ENCODE results near the gene EEPD1. TPM values are rescaled to one million over a fixed set of nuclear protein-coding genes. Genes with fewer than 3 reads are reported as not detected.

The EEPD1 gene
- total RNA-seq, 4 donors from 2014 or later = 1.8 to 18.4 (median 11.2) TPM

DNA sequence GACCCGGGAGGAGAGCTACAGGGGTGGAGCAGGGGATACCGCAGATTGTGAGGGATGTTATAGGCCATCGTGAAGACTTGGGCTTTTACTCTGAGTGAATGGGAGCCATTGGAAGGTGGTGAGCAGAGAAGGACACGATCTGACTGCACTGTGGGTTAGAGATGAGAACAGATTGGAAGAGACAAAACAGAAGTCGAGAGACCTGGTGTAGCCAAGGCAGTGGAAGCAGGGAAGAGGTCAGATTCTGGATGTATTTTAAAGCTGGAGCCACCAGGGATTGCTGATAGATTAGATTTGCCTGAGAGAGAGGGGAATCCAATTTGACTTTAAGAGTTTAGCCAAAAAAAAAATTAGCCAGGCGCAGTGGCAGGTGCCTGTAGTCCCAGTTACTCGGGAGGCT, 21.6 kb upstream of the EEPD1 start:
- H3K27ac ChIP-seq = no peak overlapping the region
- intact Hi-C loops (cut with DNase I; ENCODE audit: low total_unique reads) = no loop called here
- H3K27me3 ChIP-seq = no peaks in the 10 kb centered on the region
- no peaks in the 10 kb centered on the region for H3K4me1 ChIP-seq
- TF ChIP-seq POLR2A (IDR thresholded peaks at IDR 0.05) = no peak
- TF ChIP-seq, protein P1, sequence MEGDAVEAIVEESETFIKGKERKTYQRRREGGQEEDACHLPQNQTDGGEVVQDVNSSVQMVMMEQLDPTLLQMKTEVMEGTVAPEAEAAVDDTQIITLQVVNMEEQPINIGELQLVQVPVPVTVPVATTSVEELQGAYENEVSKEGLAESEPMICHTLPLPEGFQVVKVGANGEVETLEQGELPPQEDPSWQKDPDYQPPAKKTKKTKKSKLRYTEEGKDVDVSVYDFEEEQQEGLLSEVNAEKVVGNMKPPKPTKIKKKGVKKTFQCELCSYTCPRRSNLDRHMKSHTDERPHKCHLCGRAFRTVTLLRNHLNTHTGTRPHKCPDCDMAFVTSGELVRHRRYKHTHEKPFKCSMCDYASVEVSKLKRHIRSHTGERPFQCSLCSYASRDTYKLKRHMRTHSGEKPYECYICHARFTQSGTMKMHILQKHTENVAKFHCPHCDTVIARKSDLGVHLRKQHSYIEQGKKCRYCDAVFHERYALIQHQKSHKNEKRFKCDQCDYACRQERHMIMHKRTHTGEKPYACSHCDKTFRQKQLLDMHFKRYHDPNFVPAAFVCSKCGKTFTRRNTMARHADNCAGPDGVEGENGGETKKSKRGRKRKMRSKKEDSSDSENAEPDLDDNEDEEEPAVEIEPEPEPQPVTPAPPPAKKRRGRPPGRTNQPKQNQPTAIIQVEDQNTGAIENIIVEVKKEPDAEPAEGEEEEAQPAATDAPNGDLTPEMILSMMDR (IDR thresholded peaks at IDR 0.05) = no peak
- DNase-seq = no peak
- H3K9me3 ChIP-seq = no peaks in the 10 kb centered on the region
- H3K36me3 ChIP-seq = no peaks in the 10 kb centered on the region
- H3K4me3 ChIP-seq = no peak overlapping the region

DNA sequence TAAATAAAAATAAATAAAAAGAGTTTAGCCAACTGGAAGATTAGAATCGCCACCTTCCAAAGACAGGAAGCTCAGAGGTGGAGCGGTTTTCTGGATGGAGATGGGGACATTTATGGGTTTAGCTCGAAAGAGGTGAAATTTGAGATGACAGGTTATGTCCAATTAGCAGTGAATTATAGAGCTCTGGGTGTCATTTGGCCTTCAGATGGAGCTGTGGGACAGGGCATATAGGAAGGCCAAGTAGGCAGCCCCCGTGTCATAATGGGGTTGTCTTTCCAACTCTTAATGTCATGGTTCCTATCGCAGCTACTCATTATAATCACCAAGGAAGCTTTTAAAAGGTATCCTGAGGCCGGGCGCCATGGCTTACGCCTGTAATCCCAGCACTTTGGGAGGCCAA, 21.0 kb upstream of the EEPD1 start:
- H3K27me3 ChIP-seq = no peaks in the 10 kb centered on the region
- no peaks in the 10 kb centered on the region for H3K4me1 ChIP-seq
- no peaks in the 10 kb centered on the region for H3K9me3 ChIP-seq
- no peak overlapping the region for H3K4me3 ChIP-seq
- no peak for DNase-seq
- no peak for TF ChIP-seq POLR2A (IDR thresholded peaks at IDR 0.05)
- TF ChIP-seq, protein P1 (IDR thresholded peaks at IDR 0.05) = no peak
- intact Hi-C loops (cut with DNase I; ENCODE audit: low total_unique reads) = no loop called here
- H3K27ac ChIP-seq = no peak overlapping the region
- no peaks in the 10 kb centered on the region for H3K36me3 ChIP-seq

DNA sequence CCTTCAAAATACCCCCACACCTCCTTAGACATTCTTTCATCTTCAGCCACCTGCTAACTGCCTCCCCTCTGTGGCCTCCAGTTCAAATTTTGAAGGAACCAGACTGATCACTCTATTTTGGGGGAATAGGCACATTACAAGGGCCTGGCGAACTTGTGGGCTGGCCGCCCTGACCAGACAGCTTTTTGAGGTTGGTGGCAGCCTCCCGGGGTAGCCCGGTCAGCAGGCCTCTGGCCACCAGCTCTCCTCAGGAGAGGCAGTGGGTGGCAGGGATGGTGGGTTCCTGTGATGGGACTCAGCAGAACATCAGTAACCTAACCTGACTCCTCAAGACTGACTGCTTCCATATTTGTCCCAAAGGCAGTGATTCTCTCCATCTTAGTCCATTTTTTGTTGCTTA, 17.4 kb upstream of the EEPD1 start:
- H3K36me3 ChIP-seq = no peaks in the 10 kb centered on the region
- TF ChIP-seq, protein P1 (IDR thresholded peaks at IDR 0.05) = no peak
- no peak for TF ChIP-seq POLR2A (IDR thresholded peaks at IDR 0.05)
- H3K27me3 ChIP-seq = no peaks in the 10 kb centered on the region
- DNase-seq = no peak
- no peaks in the 10 kb centered on the region for H3K4me1 ChIP-seq
- intact Hi-C loops (cut with DNase I; ENCODE audit: low total_unique reads) = no loop called here
- no peak overlapping the region for H3K27ac ChIP-seq
- no peaks in the 10 kb centered on the region for H3K9me3 ChIP-seq
- H3K4me3 ChIP-seq = no peak overlapping the region

DNA sequence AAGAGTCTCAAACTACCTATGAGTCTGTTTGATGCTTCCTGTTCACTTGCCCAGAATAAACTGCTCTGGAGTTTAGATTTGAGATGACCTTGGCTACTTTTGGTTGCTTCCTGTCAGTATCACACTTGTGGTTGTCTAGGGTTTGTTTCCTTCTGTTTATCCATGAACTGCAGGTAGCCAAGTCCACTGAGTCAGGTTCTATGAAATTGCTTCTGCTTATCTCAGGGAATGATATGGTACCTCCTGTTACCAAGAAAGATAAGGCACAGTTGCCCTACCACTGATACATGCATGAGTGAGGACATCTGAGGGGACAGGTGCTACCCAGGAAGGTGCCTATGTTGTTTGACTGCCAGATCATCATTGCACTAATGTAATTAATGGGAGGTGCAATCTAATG, 15.8 kb upstream of the EEPD1 start:
- no peaks in the 10 kb centered on the region for H3K36me3 ChIP-seq
- intact Hi-C loops (cut with DNase I; ENCODE audit: low total_unique reads) = no loop called here
- H3K9me3 ChIP-seq = no peaks in the 10 kb centered on the region
- no peak for TF ChIP-seq POLR2A (IDR thresholded peaks at IDR 0.05)
- TF ChIP-seq, protein P1 (IDR thresholded peaks at IDR 0.05) = no peak
- DNase-seq = no peak
- H3K4me3 ChIP-seq = no peak overlapping the region
- no peaks in the 10 kb centered on the region for H3K27me3 ChIP-seq
- H3K4me1 ChIP-seq = no peaks in the 10 kb centered on the region
- H3K27ac ChIP-seq = no peak overlapping the region

DNA sequence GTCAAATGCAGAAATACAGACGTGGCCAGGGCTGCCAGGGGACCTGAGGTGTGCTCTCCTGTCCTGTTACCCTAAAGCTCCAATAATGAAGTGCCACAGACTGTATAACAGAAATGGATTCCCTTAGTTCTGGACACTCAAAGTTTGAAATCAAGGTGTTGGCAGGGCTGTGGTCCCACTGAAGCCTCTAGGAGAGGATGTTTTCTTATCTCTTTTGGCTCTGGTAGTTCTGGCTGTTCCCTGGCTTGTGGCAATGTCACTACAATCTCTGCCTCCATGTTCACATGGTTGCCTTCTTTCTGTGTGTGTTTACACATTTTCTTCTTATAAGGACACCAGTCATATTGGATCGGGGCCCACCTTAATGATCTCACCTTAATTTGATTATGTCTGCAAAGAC, 15.3 kb upstream of the EEPD1 start:
- no peaks in the 10 kb centered on the region for H3K9me3 ChIP-seq
- TF ChIP-seq, protein P1 (IDR thresholded peaks at IDR 0.05) = no peak
- no peak for TF ChIP-seq POLR2A (IDR thresholded peaks at IDR 0.05)
- intact Hi-C loops (cut with DNase I; ENCODE audit: low total_unique reads) = no loop called here
- no peaks in the 10 kb centered on the region for H3K36me3 ChIP-seq
- no peak for DNase-seq
- no peaks in the 10 kb centered on the region for H3K4me1 ChIP-seq
- no peaks in the 10 kb centered on the region for H3K27me3 ChIP-seq
- H3K4me3 ChIP-seq = no peak overlapping the region
- no peak overlapping the region for H3K27ac ChIP-seq

All from uterus (tissue), 4 donors.